ENCODE measurements around the gene ATP6V0A4.
"Not testable (repeated sequence)": the region's sequence is repeated elsewhere in the genome, so short reads cannot be mapped to it uniquely, and the experiment has no call there.

ATP6V0A4 gene

GRCh38 chr7:138801256-138801655 lies 3.3 kb upstream of the ATP6V0A4 start:
- no peak for DNase-seq

DNA sequence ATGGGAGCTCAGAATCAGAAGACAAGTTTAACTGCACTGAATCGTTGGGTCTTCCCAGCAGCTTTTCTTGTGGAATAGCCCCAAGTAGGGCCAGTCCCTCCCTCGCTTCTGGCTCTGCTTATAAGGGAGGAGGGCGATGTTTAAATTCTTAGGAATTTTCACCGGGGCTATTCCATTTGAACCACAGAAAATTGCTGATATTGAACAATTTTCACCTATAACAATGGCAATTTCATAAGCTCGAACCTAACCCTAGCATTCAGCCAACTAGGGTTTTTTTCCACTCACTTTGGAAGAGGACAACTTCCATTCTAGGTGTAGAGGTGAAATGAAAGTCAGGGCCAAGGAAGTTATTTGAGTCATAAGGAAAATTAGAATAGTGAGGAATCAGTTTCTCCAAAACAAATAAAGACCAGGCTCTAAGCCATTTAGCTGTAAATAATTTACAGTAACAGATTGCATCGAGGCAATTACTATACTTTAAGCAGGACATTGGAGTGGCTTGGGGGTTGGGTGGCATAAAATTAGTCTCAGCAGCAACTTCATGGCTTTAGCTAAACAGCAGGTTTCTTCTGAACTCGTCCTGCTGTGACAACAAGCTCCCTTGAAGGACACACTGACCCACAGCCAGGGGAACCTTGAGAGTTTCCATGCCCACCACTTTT lies 1.5 kb upstream of the ATP6V0A4 start:
- DNase-seq = no peak

- no peak for DNase-seq
Measured at GRCh38 chr7:138798836-138799235, 840 bp upstream of the ATP6V0A4 start.

DNA sequence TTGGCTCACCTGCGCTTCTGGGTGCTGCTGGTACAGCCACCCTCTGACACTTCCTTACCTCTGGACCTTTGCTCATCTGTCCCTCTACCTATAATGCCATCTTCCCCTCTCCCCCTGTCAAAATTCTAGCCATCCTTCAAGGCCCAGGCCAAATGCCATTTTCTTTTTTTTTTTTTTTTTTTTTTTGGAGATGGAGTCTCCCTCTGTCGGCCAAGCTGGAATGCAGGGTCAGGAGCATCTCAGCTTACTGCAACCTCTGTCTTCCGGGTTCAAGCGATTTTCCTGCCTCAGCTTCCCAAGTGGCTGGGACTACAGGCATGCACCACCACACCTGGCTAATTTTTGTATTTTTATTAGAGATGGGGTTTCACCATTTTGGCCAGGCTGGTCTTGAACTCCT lies 950 bp downstream of the ATP6V0A4 start:
- not testable (repeated sequence) for DNase-seq

GRCh38 chr7:138796038-138796615 lies 1.9 kb downstream of the ATP6V0A4 start:
- DNase-seq = no peak

DNA sequence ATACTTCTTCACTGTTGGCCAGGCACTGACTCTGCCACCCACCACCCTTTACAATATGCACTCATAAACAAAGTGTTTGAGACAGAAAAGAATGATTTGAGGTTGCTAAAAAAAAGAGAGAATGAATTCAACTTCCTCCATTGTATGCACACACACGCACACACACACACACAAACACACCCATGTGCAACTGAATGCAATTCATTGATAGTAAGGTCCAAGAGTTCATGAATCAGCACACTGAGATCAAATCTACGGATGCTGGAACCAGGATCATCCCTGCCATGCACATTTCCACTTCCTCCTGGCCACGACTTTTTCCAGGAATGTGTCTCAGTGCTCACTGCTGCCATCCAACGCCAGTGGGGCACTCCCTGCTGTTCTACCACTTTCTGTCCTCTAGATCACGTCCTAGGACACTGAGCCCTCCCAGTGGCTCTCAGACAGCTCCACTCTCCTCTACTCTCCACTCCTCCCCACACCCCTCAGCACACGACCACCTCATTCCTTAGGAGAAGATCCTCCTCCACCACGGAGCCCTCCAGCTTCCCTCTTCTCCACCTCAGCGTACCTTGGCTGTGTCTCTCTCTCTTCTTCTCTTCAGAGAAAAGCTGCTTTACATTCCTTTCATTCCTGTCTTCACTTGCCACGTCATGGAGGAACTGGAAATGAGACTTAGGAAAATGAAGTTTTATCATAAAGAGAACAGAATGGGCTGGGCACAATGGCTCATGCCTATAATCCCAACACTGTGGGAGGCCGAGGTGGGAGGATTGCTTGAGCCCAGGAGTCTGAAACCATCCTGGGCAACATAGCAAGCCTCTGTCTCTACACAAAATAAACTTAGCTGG lies 12.2 kb downstream of the ATP6V0A4 start:
- no peak for DNase-seq

DNA sequence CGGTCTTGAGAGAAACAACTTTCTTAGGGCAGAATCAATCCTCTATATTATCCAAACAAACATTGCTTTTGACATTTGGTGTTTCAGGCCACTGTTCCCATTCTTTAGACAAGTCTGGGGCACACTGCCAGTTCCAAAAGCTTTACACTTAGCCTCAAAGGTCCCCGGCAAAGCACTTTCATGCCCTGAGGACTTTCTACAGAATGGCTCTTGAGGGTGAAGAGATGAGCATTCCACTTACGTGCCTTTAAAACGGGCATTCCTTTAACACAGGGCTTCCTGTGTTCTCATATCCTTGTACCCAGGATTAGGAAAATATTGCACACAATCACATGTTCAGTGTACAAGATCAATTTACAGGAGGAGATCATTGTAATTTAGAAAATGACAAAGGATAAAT lies 13.3 kb downstream of the ATP6V0A4 start:
- no peak for DNase-seq

- no peak for DNase-seq
Measured at GRCh38 chr7:138781004-138781403, 17.0 kb downstream of the ATP6V0A4 start.

- DNase-seq = no peak
Measured at GRCh38 chr7:138776166-138776833, 21.7 kb downstream of the ATP6V0A4 start.

- DNase-seq = no peak
Measured at GRCh38 chr7:138773817-138774216, 24.2 kb downstream of the ATP6V0A4 start.

DNA sequence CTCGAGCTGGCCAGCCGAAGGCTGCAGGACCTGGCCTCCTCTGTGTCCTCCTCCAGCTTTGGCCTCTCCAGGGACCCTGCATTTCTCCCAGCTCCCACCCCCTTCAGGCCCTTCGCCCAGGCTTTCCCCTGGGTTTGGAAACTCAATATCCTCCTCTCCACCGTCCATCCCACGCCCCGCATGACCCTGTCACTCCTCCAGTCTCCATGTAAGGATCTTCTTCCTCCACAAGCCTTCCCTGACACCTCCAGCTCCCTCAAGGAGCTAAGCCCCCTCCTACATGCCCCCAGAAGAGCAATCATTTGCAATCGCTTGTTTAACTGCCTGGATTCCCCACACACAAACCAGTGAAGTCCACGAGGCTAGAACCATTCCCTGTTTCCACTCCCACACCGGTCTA lies 24.8 kb downstream of the ATP6V0A4 start:
- DNase-seq = no peak

DNA sequence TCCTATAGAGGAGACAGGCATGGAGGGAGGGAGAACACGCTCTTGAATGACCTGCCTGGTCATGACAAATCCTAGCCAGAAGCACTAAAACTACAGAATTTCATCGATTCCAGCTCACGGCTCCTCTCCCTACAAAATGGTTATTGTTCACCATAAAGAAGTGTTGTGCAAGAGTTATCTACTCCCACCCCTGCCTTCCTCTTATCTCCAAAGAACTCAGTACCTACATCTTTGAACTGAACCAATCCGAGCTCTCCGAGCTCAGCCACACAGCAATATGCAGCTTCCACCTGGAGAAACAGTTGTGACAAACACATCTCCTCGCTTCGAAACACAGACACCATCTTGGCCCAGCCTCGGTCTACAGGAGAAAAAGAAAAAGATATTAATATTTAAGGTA lies 27.1 kb downstream of the ATP6V0A4 start:
- no peak for DNase-seq

- no peak for DNase-seq
Measured at GRCh38 chr7:138768241-138768640, 29.8 kb downstream of the ATP6V0A4 start.

GRCh38 chr7:138756591-138757242 lies 41.3 kb downstream of the ATP6V0A4 start:
- no peak for DNase-seq

DNA sequence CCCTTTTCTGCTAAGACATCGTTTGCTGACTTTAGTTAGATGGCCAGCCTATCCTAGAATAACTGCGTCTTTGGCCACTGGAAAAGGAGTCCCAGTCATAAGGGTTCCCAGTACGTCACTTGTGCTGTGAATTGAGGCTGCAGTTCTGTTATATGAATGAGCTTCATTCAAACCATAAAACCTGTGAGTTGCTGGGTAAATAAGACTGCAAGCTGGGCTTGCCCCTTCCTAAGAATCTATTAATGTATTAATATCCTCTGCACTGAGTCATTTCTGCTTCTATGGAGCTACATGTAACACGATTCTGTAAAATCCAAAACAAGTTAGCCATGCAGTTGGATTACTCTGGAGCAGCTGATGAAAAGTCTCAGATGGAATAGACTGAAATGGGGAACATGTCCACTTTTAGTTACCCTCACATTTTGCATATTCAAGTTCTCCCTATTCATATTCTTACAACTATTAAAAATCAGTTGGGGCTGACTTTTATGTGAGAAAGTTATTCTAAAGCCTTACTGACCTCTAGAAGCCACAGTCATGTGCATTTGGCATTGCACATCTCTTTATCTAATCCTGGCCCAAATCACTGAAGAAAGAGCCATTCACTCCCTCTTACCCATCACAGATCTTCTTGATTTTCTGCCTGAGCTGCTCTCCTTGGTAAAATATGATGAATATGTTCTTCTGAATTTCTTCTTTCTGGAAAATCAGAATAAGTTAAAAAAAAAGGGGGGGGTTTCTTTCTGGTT lies 42.0 kb downstream of the ATP6V0A4 start:
- DNase-seq = no peak

- no peak for DNase-seq
Measured at GRCh38 chr7:138755331-138755747, 42.7 kb downstream of the ATP6V0A4 start.

DNA sequence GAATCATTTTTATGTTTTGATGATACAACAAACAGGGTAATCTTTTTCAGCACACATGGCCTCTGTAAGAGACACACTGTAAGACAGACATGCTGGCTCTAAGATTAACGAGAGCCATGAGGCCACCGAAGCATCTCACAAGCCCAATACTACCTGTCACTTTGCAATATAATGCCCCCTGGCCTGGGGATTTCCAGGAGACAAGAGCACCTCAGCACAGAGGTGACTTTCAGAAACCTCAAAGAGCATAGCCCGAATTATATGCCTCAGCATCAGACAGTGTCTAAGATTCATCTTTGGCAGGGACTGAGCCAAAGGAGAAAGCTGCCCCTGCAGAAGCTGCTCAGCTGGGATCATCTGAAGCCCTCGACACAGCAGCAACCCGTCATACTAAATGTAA lies 44.4 kb downstream of the ATP6V0A4 start:
- DNase-seq = no peak

GRCh38 chr7:138753150-138753518 lies 44.9 kb downstream of the ATP6V0A4 start:
- no peak for DNase-seq

DNA sequence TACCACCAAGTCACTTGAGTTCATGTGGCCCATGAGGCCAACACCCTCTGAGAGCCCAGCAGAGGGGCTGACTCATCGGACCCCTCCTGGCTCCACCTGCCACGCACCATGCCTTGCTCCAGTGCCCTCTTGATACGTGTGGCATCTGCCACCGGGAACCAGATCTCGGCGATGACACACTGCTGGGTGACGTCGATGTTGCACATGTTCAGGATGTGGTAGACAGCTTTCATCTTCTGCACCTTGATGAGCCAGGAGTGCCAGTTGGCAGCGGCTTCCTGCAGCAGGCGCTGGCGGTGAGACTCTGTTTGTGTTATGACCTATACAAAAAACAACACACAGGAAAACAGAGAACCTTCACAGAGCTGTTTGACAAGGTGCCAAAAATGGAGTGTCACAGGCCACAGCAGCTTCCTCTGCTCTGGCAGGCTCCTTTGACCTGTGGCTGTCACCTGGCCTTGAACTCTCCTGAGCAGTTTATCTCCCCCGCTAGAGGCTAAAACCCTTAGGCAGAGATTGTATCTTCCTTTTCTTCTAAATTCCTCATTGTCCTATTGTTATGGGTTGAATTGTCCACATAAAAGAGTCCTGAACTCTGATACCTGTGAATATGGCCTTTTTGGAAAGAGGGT lies 45.4 kb downstream of the ATP6V0A4 start:
- no peak for DNase-seq

DNA sequence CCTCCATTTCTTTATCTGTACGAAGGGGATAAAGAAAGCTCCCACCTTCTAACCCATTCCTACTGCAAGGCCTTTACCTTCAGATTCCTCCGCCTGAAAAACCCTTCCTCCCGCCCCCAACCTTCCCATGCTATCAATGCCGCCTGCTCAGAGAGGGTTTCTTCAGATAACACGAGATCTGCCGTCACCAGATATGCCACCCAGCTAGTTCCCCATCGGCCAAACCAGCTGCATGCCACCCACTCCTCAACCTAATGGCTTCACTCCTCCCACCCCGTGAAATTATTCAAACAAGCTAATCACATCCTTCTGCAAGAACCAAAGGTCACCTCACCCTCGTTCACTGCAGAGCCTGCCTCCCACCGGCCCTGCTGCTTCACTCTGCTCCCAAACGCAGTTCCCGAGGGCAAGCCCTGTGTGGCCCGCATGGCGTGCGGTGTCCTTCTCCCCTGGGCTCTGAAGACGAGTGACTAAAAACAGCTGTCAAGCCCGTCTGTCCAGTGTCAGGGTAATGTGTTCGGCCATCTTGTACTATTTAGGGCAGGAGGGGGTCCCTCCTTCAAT lies 47.0 kb downstream of the ATP6V0A4 start:
- DNase-seq = no peak

DNA sequence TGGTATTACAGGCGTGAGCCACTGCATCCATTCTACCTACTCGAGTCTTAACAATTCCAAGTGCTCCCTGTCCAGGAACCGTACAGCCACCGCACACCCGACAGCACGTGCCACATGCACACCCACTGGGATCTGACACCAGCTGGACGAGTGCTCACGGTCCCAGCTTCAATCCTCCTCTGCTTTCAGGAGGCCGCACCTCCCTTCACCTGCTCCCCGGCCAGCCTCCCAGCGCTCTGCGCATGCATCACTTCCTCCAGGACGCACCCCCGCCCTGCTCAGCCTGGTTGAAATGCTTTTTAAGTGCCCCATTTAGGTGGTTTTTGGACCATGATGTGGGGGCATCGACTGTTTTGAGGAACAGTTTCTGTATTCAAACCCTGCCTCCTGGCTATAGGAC lies 47.5 kb downstream of the ATP6V0A4 start:
- no peak for DNase-seq

Data from midbrain (tissue), 1 donor.